GM15510 (cell line): ENCODE data around the gene CCR9.

Experiments
- POLR2A ChIP-seq: IDR thresholded peaks from 3 replicates; pipeline ENCODE4 v1.6.1; 2011; ENCODE audit warnings: borderline replicate concordance; ENCODE audit not compliant: insufficient read length; ENCODE audit errors: extremely low read depth

The CCR9 gene

GRCh38 chr3:45890405-45890804, 4.1 kb downstream of the CCR9 start:
- no peak for TF ChIP-seq POLR2A

GRCh38 chr3:45892161-45892560, 5.8 kb downstream of the CCR9 start:
- no peak for TF ChIP-seq POLR2A

- TF ChIP-seq POLR2A, result no peak
Observed at GRCh38 chr3:45894015-45894414, 7.7 kb downstream of the CCR9 start.

GRCh38 chr3:45895686-45896468, 9.5 kb downstream of the CCR9 start:
- no peak for TF ChIP-seq POLR2A

GRCh38 chr3:45896956-45897355, 10.6 kb downstream of the CCR9 start:
- TF ChIP-seq POLR2A, result no peak

GRCh38 chr3:45904931-45905330, 18.6 kb downstream of the CCR9 start:
- TF ChIP-seq POLR2A, result no peak

GRCh38 chr3:45905755-45906154, 19.4 kb downstream of the CCR9 start:
- TF ChIP-seq POLR2A, result no peak

- no peak for TF ChIP-seq POLR2A
Observed at GRCh38 chr3:45906681-45907407, 20.5 kb downstream of the CCR9 start.

- TF ChIP-seq POLR2A, result no peak
Observed at GRCh38 chr3:45907769-45908705, 21.7 kb downstream of the CCR9 start.

- no peak for TF ChIP-seq POLR2A
Observed at GRCh38 chr3:45908761-45909160, 22.4 kb downstream of the CCR9 start.

- TF ChIP-seq POLR2A, result no peak
Observed at GRCh38 chr3:45909542-45909941, 23.2 kb downstream of the CCR9 start.

- TF ChIP-seq POLR2A, result no peak
Observed at GRCh38 chr3:45910892-45911291, 24.5 kb downstream of the CCR9 start.

- TF ChIP-seq POLR2A, result no peak
Observed at GRCh38 chr3:45911511-45912226, 25.3 kb downstream of the CCR9 start.

- no peak for TF ChIP-seq POLR2A
Observed at GRCh38 chr3:45912435-45912834, 26.1 kb downstream of the CCR9 start.
